Measurements from ENCODE around the gene ABCC4. TPM values are rescaled to one million over a fixed set of nuclear protein-coding genes. Genes with fewer than 3 reads are reported as not detected.

The ABCC4 gene
- total RNA-seq, 2 donors from 2014 or later: 119 to 144 TPM

GRCh38 chr13:95155504-95155903, 145.7 kb downstream of the ABCC4 start:
- H3K4me1 Mint-ChIP-seq: peaks cover 44% of the 10 kb centered on the region
- H3K9me3 Mint-ChIP-seq: no peaks in the 10 kb centered on the region
- Histone ChIP-seq H3K4me1 (ENCODE audit: control insufficient read depth, insufficient read depth, low read length) (peaks cover 19% of the 10 kb centered on the region), H3K9ac (ENCODE audit: extremely low read depth, low read length, poor library complexity, severe bottlenecking) (no peak overlapping the region), H3K27ac (ENCODE audit: low read depth, low read length) (no peak overlapping the region), H3K27me3 (ENCODE audit: control insufficient read depth, insufficient read depth, low read length, poor library complexity, severe bottlenecking) (no peaks in the 10 kb centered on the region), H3K36me3 (ENCODE audit: control insufficient read depth, insufficient read depth, low read length) (peaks cover 42% of the 10 kb centered on the region), H3K9me3 (ENCODE audit: control insufficient read depth, low read length) (no peaks in the 10 kb centered on the region), H3K4me3 (ENCODE audit: low read length) (peak overlapping the region; percentile 20)
- DNase-seq: no peak
- 91% methylated on average over 3 of the region's 3 CpGs; no CpG with 5 or more reads in 1 of the 2 experiments for WGBS, 2 experiments (ENCODE audit: insufficient coverage in 1 of 2, insufficient read length in 1 of 2)
- no peak for TF ChIP-seq CTCF (conservative IDR thresholded peaks at IDR 0.05)
- peak overlapping the region; percentile 8 for H3K27ac Mint-ChIP-seq
- H3K4me3 Mint-ChIP-seq: no peak overlapping the region
- H3K27me3 Mint-ChIP-seq (ENCODE audit: insufficient read depth): peaks cover 37% of the 10 kb centered on the region
- H3K36me3 Mint-ChIP-seq (ENCODE audit: low read depth): peaks cover 51% of the 10 kb centered on the region

- no peaks in the 10 kb centered on the region for H3K27me3 ChIP-seq (ENCODE audit: control insufficient read depth, insufficient read depth, low read length, poor library complexity, severe bottlenecking)
- Mint-ChIP-seq H3K4me1 (peaks cover 45% of the 10 kb centered on the region), H3K36me3 (ENCODE audit: low read depth) (peaks cover 49% of the 10 kb centered on the region), H3K27ac (no peak overlapping the region), H3K9me3 (no peaks in the 10 kb centered on the region), H3K27me3 (ENCODE audit: insufficient read depth) (peaks cover 37% of the 10 kb centered on the region), H3K4me3 (no peak overlapping the region)
- H3K4me1 ChIP-seq (ENCODE audit: control insufficient read depth, insufficient read depth, low read length): peaks cover 19% of the 10 kb centered on the region
- 91% methylated on average over 3 of the region's 4 CpGs; no CpG with 5 or more reads in 1 of the 2 experiments for WGBS, 2 experiments (ENCODE audit: insufficient coverage in 1 of 2, insufficient read length in 1 of 2)
- DNase-seq: no peak
- no peaks in the 10 kb centered on the region for H3K9me3 ChIP-seq (ENCODE audit: control insufficient read depth, low read length)
- H3K36me3 ChIP-seq (ENCODE audit: control insufficient read depth, insufficient read depth, low read length): peaks cover 42% of the 10 kb centered on the region
- H3K4me3 ChIP-seq (ENCODE audit: low read length): no peak overlapping the region
- no peak for TF ChIP-seq CTCF (conservative IDR thresholded peaks at IDR 0.05)
- no peak overlapping the region for H3K27ac ChIP-seq (ENCODE audit: low read depth, low read length)
- H3K9ac ChIP-seq (ENCODE audit: extremely low read depth, low read length, poor library complexity, severe bottlenecking): no peak overlapping the region
These were observed 146.2 kb downstream of the ABCC4 start for GRCh38 chr13:95155093-95155492.

DNA sequence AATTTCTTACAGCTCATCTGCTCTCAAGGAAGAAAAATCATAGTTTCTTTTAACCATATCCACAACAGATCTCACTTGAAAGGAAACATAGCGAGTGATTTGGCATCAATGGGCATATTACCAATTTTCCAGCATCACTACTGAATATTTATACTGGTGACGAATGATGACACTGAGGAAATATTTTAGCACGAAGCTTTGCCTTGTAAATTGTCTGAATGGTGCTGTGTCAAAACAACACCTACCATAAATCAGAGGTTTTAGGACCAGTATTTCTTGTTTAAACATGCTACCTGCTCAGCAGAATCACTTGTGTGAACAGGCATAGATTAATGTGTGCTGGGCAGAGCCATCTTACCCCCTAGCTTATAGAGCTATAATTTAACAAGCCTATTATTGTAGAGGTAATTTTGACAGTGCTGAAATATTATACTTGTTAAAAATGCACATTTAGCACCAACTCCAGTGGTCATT, 146.8 kb downstream of the ABCC4 start:
- no peaks in the 10 kb centered on the region for H3K9me3 Mint-ChIP-seq
- H3K27me3 Mint-ChIP-seq (ENCODE audit: insufficient read depth): peaks cover 38% of the 10 kb centered on the region
- no peak overlapping the region for H3K4me3 Mint-ChIP-seq
- peaks cover 51% of the 10 kb centered on the region for H3K4me1 Mint-ChIP-seq
- Histone ChIP-seq H3K27me3 (ENCODE audit: control insufficient read depth, insufficient read depth, low read length, poor library complexity, severe bottlenecking) (no peaks in the 10 kb centered on the region), H3K27ac (ENCODE audit: low read depth, low read length) (no peak overlapping the region), H3K4me3 (ENCODE audit: low read length) (no peak overlapping the region), H3K9me3 (ENCODE audit: control insufficient read depth, low read length) (no peaks in the 10 kb centered on the region), H3K4me1 (ENCODE audit: control insufficient read depth, insufficient read depth, low read length) (peaks cover 19% of the 10 kb centered on the region), H3K9ac (ENCODE audit: extremely low read depth, low read length, poor library complexity, severe bottlenecking) (no peak overlapping the region), H3K36me3 (ENCODE audit: control insufficient read depth, insufficient read depth, low read length) (peaks cover 35% of the 10 kb centered on the region)
- TF ChIP-seq CTCF (conservative IDR thresholded peaks at IDR 0.05): no peak
- WGBS, 2 experiments (ENCODE audit: insufficient coverage in 1 of 2, insufficient read length in 1 of 2): 68% methylated on average over 3 of the region's 3 CpGs; no CpG with 5 or more reads in 1 of the 2 experiments
- H3K27ac Mint-ChIP-seq: peak overlapping the region; percentile 67
- H3K36me3 Mint-ChIP-seq (ENCODE audit: low read depth): peaks cover 49% of the 10 kb centered on the region
- DNase-seq: no peak
